Left hindlimb (tissue), 1 donor: Measurements from ENCODE around the gene BDH1.
"Not testable (repeated sequence)": the region's sequence is repeated elsewhere in the genome, so short reads cannot be mapped to it uniquely, and the experiment has no call there.

Source experiments
- DNase-seq: peaks from one replicate; pipeline ENCODE4 v3.0.0-alpha.2; 2018

Gene BDH1

GRCh38 chr3:197520311-197521276, 35.2 kb downstream of the BDH1 start:
- peak; percentile 62 for DNase-seq

GRCh38 chr3:197519801-197520211, 36.0 kb downstream of the BDH1 start:
- no peak for DNase-seq

GRCh38 chr3:197518881-197519421, 36.8 kb downstream of the BDH1 start:
- DNase-seq = no peak

GRCh38 chr3:197517922-197518683, 37.7 kb downstream of the BDH1 start:
- DNase-seq = not testable (repeated sequence)

- not testable (repeated sequence) for DNase-seq
Observed at GRCh38 chr3:197516890-197517606, 38.7 kb downstream of the BDH1 start.

- no peak for DNase-seq
Observed at GRCh38 chr3:197516517-197516889, 39.3 kb downstream of the BDH1 start.

- no peak for DNase-seq
Observed at GRCh38 chr3:197514786-197515355, 40.9 kb downstream of the BDH1 start.

- DNase-seq = no peak
Observed at GRCh38 chr3:197513953-197514785, 41.6 kb downstream of the BDH1 start.

GRCh38 chr3:197512691-197513571, 42.8 kb downstream of the BDH1 start:
- no peak for DNase-seq

- no peak for DNase-seq
Observed at GRCh38 chr3:197511853-197512635, 43.7 kb downstream of the BDH1 start.

GRCh38 chr3:197511130-197511529, 44.6 kb downstream of the BDH1 start:
- no peak for DNase-seq

- no peak for DNase-seq
Observed at GRCh38 chr3:197510642-197511018, 45.1 kb downstream of the BDH1 start.

GRCh38 chr3:197508924-197509775, 46.6 kb downstream of the BDH1 start:
- no peak for DNase-seq

- DNase-seq = no peak
Observed at GRCh38 chr3:197508461-197508860, 47.3 kb downstream of the BDH1 start.

GRCh38 chr3:197508051-197508451, 47.7 kb downstream of the BDH1 start:
- no peak for DNase-seq

- no peak for DNase-seq
Observed at GRCh38 chr3:197507541-197507940, 48.2 kb downstream of the BDH1 start.

GRCh38 chr3:197507081-197507480, 48.7 kb downstream of the BDH1 start:
- DNase-seq = no peak

- no peak for DNase-seq
Observed at GRCh38 chr3:197505796-197506548, 49.8 kb downstream of the BDH1 start.
